RKO (cell line): ENCODE measurements around the gene GFER.
"Not testable (repeated sequence)": the region's sequence is repeated elsewhere in the genome, so short reads cannot be mapped to it uniquely, and the experiment has no call there.

ENCODE experiments used
- DNase-seq: peaks from one replicate; pipeline ENCODE4 v3.0.0-alpha.2; 2016; ENCODE audit warnings: low spot score

Gene GFER

DNA sequence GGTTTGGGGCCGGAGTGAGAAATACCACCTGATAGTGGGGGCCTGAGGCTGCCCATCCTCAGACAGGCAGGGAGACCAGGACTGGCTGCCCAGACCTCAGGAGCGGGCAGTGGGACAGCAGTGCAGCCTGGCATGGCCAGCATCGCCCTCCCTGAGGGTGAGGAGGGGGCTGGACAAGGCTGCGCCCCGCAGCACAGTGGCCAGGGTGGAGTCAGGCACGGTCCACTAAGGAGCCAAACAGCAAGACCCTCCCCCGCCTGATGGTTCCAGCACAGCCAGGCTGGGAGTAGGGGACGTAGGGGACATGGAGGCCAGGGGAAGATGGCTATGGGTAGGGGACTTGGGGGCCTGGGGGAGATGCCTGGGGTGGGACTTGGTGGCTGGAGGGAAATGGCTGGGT lies 22.3 kb downstream of the GFER start:
- DNase-seq: no peak

DNA sequence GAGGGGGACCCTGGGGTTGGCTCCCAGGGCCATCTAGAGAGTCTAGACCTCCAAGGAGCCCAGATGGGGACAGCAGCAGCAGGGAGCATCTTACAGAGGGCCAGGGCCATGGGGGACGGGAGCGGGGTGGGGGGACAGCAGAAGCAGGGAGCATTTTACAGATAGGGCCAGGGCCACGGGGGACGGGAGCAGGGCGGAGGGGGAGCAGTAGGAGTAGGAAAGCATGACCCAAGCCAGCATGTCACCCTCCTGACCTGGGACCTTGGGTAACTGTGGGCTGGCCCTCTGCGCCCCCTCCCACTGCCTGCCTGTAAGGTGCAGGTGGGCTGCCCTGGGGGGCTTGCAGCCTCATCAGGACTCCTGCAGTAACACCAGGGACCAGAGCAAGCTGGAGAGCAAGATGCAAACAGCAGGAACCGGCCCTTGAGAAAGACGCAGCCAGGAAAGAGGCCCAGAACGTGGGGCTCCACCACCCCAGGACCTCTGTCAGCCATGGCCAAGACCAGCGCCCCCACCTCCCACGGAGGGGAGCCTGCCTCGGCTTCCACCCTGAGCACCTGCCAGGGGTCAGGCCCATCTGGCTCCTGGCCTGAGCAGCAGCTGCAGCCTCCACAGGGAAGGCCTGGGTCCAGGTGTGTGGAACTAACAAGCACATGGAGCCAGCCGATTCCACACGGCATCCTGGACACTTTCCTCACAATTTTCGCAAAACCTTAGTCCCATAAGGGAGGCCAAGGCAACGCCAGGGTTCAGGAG lies 23.3 kb downstream of the GFER start:
- no peak for DNase-seq

DNA sequence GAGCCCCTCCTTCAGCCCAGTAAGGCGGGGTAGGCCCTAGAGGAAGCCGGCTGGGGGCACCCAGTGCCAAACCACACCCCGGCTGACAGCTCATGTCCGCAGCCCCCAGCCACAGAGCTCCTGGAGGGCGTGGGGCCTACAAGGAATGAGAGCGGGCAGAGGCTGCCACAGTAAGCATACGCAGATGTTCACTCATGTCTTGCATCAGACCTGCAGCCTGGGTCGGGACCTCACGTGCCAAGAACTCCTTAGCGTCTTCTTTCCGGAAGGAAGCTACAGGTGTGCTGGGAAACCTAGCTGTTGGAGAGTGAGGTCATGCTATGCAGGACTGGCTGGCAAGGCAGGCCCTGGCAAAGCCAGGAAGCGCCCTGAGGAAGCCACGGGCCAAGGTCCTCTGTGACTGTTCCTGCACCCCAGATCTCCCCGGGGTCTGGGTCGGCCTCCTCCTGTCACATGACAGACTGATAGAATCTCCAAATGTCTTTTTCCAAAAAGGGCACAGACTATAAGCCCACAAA lies 24.1 kb downstream of the GFER start:
- peak; percentile 79 for DNase-seq

DNA sequence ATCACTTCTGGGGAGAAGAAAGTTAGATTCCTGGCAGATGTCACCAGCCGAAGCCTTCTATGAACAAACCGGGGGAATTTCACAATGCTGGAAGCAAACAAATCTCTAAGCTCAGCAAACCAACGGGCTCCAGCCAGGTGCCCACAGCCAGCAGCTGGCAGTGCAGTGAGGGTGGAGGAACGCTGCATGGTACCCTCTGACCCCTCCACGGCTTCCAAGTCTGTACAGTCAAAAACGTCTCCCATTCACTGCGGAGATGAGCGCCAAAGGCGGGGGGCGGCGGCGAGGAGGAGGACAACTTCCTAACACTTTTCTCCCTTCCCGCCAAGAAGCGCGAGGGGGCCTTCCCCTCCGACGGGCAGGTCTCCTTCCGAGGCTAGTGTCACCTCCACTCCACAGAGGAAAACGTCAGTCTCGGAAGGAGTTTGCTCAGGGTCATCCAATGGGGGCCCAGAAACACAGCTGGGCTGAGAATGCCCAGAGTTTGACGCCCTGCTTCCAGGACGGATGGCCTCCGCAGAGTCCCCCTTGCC lies 24.7 kb downstream of the GFER start:
- DNase-seq: peak; percentile 43

DNA sequence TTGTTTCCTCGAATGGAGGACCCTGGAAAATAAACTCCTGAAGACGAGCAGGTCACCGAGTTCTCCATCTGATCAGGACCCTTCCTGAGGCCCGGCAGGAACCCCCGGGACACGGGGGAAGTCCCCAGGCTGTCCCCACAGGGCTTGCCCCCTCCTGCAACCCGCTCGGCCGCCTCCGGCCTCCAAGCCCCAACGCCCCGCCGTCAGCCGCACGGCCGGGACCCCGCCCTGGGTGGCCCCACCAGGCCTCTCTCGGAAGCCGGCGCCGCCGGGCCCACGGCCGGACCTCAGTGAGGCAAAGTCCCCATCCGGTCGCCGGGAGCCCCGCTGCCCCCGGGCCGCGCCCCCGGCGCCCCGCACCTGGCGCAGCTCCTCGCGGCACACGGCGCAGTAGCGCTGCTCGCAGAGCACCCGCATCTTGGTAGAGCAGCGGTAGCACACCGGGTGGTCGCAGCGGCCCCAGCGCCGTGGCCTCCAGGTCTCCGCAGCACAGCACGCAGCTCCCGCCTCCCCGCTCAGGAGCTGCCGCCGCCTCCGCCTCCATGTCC lies 25.2 kb downstream of the GFER start:
- DNase-seq: no peak

DNA sequence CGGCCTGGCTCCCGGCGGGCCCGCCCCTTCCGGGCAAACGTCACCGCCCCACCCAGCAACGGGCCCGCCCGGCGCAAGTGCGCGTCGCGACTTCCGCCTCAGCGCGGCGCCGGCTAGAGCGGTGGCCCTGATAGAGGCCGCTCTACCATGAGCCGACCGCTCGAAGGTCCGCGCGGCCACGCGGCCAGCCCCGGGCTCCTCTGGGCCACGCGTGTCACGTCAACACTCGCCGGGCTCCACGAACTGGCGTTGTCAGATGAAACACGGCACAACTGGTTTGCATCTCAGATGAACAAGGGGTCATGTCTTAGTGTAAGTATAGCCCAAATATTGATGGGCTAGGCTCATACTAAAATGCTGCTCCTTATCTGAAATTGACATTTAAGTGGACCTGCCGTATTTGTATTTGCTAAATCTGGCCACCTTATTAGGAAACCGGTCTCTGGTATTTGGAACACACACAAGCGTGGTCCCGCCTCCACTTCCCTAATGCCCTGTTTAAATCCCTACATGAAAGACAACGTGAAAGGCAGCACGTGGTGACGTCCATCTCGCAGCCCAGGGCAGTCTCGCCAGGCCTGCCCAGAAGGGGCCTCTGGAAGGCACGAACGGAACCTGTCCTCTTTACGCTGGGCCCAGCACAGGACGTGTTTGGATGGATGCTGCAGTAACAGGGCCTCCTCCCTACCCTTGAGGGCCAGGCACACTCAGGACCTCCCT lies 26.0 kb downstream of the GFER start, which contains the start of gene ZNF598:
ZNF598 (minus strand) TSS at position 31 of the 720 bp plus-strand sequence.
- DNase-seq: peak; percentile 88

DNA sequence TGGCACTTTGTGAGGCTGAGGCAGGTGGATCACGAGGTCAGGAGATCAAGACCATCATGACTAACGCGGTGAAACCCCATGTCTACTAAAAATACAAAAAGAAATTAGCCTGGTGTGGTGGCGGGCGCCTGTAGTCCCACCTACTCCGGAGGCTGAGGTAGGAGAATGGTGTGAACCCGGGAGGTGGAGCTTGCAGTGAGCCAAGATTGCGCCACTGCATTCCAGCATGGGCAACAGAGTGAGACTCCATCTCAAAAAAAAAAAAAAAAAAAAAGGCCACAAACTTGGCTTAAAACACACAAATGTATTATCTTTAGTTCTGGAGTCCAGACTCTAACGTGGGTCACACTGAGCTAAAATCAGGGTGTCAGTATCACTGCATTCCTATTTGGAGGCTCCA lies 27.7 kb downstream of the GFER start:
- DNase-seq: not testable (repeated sequence)

DNA sequence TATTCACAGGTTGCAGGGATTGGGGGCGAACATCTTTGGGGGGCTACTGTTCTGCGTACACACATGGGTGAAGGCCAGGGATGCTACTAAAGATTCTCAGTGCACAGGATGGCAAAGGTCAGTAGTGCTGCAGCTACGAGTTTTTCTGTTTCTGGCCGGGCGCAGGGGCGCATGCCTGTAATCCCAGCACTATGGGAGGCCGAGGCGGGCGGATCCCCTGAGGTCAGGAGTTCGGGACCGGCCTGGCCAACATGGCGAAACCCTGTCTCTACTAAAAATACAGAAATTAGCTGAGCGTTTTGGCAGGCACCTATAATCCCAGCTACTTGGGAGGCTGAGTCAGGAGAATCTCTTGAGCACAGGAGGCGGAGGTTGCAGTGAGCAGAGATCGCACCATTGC lies 29.5 kb downstream of the GFER start:
- DNase-seq: no peak

DNA sequence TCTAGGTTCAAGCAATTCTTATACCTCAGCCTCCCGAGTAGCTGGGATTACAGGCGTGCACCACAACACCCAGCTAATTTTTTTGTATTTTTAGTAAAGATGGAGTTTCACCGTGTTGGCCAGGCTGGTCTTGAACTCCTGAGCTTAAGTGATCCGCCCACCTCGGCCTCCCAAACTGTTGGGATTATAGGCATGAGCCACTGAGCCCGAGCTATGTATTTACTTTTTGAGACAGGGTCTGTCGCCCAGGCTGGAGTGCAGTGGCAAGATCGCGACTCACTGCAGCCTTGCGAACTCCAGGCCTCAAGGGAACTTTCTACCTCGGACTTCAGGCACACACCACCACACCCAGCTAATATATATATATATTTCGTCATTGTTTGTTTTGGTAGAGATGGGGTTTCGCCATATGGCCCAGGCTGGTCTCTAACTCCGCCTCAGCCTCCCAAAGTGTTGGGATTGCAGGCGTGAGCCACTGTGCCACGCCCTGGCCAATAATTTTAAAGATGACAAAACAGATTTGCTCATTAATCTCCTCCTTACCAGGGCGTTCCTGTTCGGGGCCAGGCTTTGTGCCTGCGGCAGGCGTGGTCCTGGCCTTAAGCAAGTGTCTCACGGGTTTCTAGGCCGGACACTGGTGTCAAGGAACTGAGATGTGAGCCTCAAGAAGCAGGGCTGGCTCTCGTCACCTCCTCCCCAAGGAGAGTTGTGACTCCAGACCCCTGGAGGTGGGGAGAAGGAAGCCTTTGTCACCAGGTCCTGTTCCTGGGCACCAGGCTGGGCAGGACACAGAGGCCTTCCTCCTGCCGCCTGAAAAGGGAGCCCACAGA lies 31.3 kb downstream of the GFER start:
- no peak for DNase-seq

DNA sequence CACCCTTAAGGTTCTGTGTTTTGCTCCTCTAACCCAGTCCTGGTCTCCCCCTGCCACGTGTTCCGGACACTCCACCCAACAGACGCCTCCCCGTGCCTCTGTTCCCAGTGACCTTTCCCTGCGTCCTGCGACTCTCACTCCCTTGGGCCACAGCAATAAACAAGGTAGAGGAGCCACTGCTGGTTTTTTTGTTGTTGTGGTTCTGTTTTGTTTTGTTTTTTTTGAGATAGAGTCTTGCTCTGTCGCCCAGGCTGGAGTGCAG lies 31.9 kb downstream of the GFER start:
- no peak for DNase-seq

DNA sequence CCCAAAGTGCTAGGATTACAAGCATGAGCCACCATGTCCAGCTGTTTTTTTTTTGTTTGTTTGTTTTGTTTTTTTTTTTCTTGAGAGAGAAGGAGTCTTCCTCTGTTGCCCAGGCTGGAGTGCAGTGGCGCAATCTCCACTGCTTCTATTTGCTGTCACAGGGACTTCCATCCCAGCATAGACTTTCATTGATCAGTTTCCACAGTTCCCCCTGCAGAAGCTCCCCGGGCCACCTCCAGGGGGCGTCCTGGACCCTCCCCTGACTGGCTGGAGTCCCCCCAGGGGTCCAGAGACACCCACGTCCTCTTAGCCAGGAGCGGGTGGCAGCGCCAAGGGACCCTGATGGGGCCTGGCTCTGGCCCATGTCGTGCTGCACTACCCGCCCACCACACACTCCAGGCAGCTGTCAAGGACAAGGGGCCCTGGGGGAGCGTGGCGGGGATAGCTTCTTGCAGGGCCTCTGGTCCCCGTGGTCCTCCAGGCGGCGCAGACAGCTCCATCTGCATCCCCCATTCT lies 32.5 kb downstream of the GFER start:
- DNase-seq: no peak

DNA sequence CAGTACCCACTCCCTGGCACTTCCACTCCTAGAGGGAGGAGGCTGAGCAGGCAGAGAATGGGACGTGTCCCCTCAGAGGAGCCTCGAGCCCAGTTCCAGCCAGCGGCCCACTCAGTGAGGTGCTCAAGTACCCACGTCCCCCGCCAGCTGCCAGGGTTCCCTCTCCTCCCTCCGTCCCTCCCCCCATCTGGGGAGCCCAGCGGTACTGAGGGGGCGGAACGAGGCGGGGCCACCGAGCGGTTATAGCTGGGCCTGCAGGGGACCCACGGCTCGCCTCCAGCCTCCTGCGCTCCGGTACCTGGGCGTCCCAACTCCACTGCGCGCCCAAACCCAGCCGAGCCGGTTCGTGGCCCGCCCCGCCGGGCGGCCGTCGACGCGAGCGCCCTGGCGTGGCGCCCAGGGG lies 35.5 kb downstream of the GFER start, which contains the start of gene NPW:
NPW (plus strand) TSS at position 268 of the 403 bp plus-strand sequence.
- DNase-seq: no peak

DNA sequence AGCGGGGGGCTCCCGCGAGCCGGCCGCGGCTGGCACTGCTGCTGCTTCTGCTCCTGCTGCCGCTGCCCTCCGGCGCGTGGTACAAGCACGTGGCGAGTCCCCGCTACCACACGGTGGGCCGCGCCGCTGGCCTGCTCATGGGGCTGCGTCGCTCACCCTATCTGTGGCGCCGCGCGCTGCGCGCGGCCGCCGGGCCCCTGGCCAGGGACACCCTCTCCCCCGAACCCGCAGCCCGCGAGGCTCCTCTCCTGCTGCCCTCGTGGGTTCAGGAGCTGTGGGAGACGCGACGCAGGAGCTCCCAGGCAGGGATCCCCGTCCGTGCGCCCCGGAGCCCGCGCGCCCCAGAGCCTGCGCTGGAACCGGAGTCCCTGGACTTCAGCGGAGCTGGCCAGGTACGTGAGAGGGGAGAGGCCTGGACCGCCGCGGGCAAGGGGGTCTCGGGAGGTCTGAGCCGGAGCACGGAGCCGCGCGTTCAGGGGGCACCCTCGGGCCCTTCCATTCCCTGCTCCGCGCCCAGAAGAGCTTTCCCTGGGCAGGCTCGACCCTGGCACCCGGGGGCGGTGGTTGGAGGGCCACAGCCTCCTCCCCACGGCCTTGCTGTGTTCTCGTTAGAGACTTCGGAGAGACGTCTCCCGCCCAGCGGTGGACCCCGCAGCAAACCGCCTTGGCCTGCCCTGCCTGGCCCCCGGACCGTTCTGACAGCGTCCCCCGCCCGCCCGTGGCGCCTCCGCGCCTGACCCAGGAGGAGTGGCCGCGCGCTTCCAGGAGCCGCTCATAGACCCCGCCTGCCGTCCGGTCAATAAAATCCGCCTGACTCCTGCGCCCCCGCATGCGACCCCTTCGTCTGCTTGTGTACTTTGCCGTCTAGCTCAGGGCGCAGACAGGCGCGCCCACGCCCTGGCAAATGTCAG lies 36.2 kb downstream of the GFER start:
- DNase-seq: no peak

DNA sequence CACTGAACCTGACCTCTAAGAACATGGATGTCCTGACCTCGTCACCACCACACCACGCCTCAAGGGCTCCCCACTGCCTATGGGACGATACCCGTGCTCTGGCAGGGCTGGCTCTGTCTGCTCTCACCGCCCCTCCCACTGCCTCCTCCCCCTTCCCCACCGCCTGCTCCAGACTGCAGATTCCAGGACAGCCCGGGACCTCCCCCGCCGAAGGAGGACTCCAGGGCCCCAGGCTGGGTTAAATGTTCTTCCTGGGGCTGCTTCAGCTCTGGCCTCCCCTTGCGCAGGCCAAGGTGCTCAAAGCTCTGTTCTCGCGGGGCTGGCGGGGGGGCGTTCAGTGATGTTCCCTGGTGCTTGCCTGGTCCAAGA lies 38.7 kb downstream of the GFER start:
- no peak for DNase-seq

DNA sequence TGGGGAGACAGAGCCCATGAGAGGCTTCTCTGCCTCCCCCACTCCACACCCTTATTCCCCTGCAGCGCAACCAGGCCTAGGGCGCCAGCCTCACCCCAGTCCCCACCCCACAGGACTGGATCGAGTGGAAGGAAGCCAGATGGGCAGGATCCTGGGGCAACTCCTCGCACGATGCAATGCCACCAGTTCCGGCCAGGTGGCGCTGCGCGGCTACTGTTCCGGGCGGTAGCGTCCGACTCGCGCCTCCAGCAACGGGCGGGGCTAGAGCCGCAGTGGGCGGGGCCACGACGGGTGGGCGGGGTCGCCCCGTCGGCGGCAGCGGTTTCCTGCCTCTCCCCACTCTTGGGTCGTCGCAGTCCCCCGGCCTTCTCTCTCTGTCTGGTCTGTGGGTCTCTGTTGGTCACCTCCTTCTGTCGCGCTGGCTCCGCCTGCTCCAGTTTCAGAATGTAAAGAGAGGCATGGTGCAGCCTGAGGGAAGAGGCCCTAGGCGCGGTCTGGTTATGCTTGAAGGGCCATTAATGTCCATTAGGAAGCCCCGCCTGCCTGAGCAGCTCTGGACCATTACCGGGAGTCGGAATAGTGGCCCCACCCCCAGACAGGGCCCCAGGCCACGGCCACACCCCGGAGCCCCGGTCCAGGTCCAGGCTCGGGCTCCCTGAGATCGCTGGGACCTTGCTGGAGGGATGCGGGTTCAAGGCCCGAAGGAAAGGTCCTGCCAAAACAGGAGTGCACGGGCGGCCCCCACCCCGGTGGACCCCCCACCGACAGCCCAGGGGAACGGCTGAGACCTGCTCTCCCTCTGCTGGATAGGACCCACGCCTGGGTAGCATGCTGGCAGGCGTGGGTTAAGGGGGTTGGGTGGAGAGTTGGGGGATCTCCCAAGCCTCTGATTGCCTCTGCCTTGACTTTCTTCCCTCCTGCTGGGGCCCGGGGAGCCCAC lies 39.4 kb downstream of the GFER start:
- DNase-seq: peak; percentile 79

DNA sequence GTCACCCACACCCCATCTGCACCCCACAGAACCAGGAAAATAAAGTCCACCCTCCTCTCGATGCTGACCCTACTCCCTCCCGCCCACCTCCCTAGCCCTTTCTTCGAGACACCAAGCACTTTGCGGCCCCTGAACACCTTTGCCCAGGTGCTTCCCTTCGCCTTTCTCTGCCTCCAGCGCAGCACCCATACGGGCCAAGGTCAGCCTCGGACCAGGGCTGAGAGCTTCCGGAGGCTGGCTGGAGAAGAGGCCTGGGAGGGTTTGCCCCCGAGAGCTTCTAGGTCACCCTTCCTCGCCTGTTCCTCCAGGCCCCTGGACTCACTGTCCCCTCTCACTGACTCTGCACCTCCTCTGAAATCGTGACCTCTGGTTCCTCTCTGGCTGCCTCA lies 40.0 kb downstream of the GFER start:
- DNase-seq: no peak

DNA sequence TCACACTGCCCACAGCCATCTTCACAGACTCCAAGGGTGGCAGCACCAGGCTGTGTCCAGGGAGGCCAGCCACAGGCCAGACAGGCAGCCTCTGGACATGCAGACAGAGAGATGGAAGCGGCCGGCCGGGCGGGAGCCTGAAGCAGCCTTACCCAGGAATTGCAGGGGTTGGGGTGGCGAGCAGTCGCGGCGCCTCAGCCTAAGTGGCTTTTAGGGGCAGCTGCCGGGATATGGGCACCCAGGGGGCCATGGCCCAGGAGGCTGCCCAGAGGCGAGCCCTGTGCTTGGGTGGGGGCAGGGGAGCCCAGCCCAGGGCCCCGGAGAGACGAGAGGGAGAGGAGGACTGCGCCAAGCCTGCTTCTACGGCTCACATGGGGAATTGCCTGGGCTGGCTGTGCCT lies 41.3 kb downstream of the GFER start:
- no peak for DNase-seq

DNA sequence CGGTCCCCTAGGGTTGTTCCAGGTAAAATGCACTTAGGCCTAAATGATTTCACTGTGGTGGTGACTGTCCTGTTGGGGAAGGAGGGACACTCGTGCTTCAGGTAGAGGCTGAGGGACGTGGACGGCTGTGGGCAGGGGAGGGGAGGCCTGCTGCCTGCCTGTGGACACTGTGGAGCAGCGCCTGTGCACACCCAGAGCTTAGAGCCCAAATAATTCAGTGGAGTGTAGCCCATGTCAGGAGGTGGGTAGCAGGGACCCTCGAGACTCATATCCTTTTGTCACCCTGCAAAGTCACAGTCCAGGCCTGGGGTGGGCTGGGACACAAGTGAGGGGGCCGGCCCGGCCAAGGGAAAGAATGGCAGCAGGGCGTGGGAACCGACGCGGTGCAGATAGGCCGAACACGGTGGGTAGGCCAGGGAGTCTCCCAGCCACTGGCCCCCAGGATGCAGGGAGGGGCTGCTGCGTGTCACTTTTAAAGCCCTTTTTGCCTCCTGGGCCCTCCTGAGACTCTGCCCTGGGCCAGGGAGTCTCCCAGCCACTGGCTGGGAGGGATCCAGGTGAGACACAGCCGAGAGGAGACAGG lies 42.0 kb downstream of the GFER start:
- DNase-seq: no peak

DNA sequence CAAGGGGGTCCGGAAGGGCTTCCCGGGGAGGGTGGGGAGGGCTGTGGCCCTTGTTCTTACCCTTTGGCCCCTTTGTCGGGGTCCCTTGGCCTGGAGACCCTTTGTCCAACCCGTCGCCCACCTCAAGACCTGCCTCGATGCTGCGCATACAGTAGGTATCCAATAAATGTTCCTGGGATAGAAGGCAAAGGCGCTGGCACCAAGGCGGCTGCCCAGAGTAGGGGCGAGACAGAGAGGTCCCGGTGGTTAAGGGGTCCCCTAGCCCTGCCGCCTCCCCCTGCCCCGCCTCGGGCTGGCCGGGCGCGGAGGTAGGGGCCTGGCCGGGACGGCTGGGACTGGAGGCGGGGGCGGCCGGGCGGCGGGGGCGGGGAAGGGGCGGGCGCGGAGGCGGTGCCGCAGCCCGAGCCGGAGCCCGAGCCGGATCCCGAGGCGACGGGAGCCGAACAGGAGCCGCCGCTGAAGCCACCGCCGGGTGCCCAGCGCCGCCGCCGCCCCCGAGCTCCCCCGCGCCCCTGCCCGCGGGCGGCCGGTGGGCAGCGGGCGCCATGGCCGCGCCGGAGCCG lies 42.5 kb downstream of the GFER start, which contains the start of gene NHERF2:
NHERF2 (plus strand) TSS at position 442 of the 563 bp plus-strand sequence; CDS start at position 546, 104 bp downstream.
- DNase-seq: no peak
